K562 (cell line): ENCODE measurements around the gene MME. TPM values are rescaled to one million over a fixed set of nuclear protein-coding genes. Genes with fewer than 3 reads are reported as not detected.

Source experiments
- CEBPB ChIP-seq: fragments of 450-650 bp; IDR thresholded peaks from 2 replicates; pipeline ENCODE4 v1.6.1; 2016; ENCODE audit warnings: missing genetic modification characterization, missing compliant biosample characterization
- CREB3 ChIP-seq: fragments of 450-650 bp; conservative IDR thresholded peaks from 2 replicates; pipeline ENCODE4 v1.6.1; 2016; ENCODE audit warnings: missing genetic modification characterization, low read depth, mild to moderate bottlenecking, missing compliant biosample characterization, moderate library complexity
- DEAF1 ChIP-seq: fragments of 450-650 bp; formaldehyde crosslinking; IDR thresholded peaks from 2 replicates; pipeline ENCODE4 v1.4.0; 2020; ENCODE audit warnings: mild to moderate bottlenecking, moderate library complexity
- FOXJ2 ChIP-seq: fragments of 200-800 bp; sonication (Bioruptor generic); IDR thresholded peaks from 2 replicates; pipeline ENCODE4 v1.6.1; 2016; ENCODE audit warnings: missing genetic modification characterization, missing compliant biosample characterization
- GTF2E2 ChIP-seq: fragments of 200-800 bp; sonication (Bioruptor generic); IDR thresholded peaks from 2 replicates; pipeline ENCODE4 v1.6.1; 2016; ENCODE audit warnings: missing genetic modification characterization, missing compliant biosample characterization
- NR1H2 ChIP-seq: sonication (generic); formaldehyde crosslinking; IDR thresholded peaks from 2 replicates; pipeline ENCODE4 v1.4.0; 2020; ENCODE audit warnings: mild to moderate bottlenecking, missing genetic modification reagents
- SRSF1 ChIP-seq: fragments of 200-400 bp; formaldehyde crosslinking; IDR thresholded peaks from 2 replicates; pipeline ENCODE4 v1.6.1; 2017; ENCODE audit warnings: mild to moderate bottlenecking, low read depth, low read length, moderate library complexity
- ZBTB11 ChIP-seq, 3 experiments: fragments of 200-800 bp in 1 of 3; fragments of 250-450 bp in 1 of 3; fragments of 450-650 bp in 1 of 3; sonication (Bioruptor Pico) in 1 of 3; sonication (Bioruptor generic) in 1 of 3; formaldehyde crosslinking in 1 of 3; IDR thresholded peaks; 2 replicates each; pipeline versions ENCODE4 v1.6.1 to v1.8.0; 2016 to 2022; ENCODE audit warnings: mild to moderate bottlenecking in 2 of 3, missing genetic modification characterization in 2 of 3, missing compliant biosample characterization in 1 of 3, moderate library complexity in 1 of 3
- ZNF140 ChIP-seq: fragments of 250-450 bp; sonication (Bioruptor Pico); IDR thresholded peaks from 2 replicates; pipeline ENCODE4 v1.8.0; 2021; ENCODE audit warnings: moderate library complexity, mild to moderate bottlenecking, inconsistent platforms
- ZNF175 ChIP-seq: fragments of 200-800 bp; sonication (Bioruptor generic); IDR thresholded peaks from 2 replicates; pipeline ENCODE4 v1.6.1; 2016; ENCODE audit warnings: low read depth, mild to moderate bottlenecking, missing genetic modification characterization, missing compliant biosample characterization
- ZNF197 ChIP-seq: fragments of 200-800 bp; sonication (Bioruptor generic); IDR thresholded peaks from 2 replicates; pipeline ENCODE4 v1.6.1; 2016; ENCODE audit warnings: low read depth, missing genetic modification characterization, missing compliant biosample characterization
- ZNF584 ChIP-seq: fragments of 200-800 bp; sonication (Bioruptor generic); IDR thresholded peaks from 2 replicates; pipeline ENCODE4 v1.6.1; 2016; ENCODE audit warnings: low read depth, mild to moderate bottlenecking, missing genetic modification characterization, missing compliant biosample characterization
- polyA plus RNA-seq, 8 experiments: library from polyadenylated mRNA; depleted of rRNA in 4 of 8; stranded (reverse) in 5 of 8; unstranded in 3 of 8; fragments of >200 nt; fragmentation: Nextera tagmentation in 2 of 8; fragmentation: Illumina TruSeq in 1 of 8; extraction: Ambion mirVana in 2 of 8; extraction: Trizol in 1 of 8; gene quantifications; 2 replicates each; pipeline versions ENCODE4 v1.2.1 to v1.2.3, GENCODE V29; 2011 to 2014; ENCODE audit warnings: inconsistent platforms in 1 of 8, missing spikeins in 1 of 8
- total RNA-seq, 7 experiments: library from RNA; depleted of rRNA in 6 of 7; stranded (reverse); fragments of >200 nt in 6 of 7; fragmentation: Illumina TruSeq in 2 of 7; extraction: Trizol in 2 of 7; gene quantifications; 2 replicates each; pipeline versions ENCODE4 v1.2.1 to v1.2.3, GENCODE V29; 2011 to 2021; ENCODE audit warnings: low replicate concordance in 1 of 7
- TF ChIP-seq, protein P1 (sequence below): sonication (generic); formaldehyde crosslinking; IDR thresholded peaks from 2 replicates; pipeline ENCODE4 v1.9.0; 2022; ENCODE audit warnings: mild to moderate bottlenecking, missing genetic modification reagents
- TF ChIP-seq, protein P2 (sequence below): fragments of 250-450 bp; sonication (Bioruptor Pico); IDR thresholded peaks from 2 replicates; pipeline ENCODE4 v1.5.0; 2021; ENCODE audit warnings: mild to moderate bottlenecking, moderate library complexity
- TF ChIP-seq, protein P3 (sequence below): fragments of 450-650 bp; formaldehyde crosslinking; IDR thresholded peaks from 2 replicates; pipeline ENCODE4 v1.4.0; 2020; ENCODE audit warnings: mild to moderate bottlenecking, moderate library complexity

Gene MME
- total and polyA plus RNA-seq, 9 of the 15 experiments (the other 6 are each of a cell fraction or from before 2014, with no cell fraction given), result 0.80 to 8.6 (median 2.5) TPM

GRCh38 chr3:155038203-155038554, 41.9 kb upstream of the MME start (continued):
- TF ChIP-seq CEBPB (tag) (0 out of 2 replicates have a peak, but pooled peaks have one; percentile 42), DEAF1 (no peak), FOXJ2 (tag) (no peak), ZNF140 (CRISPR knock-in tag) (no peak), ZNF197 (peak; percentile 62; the same call in 1 of the 2 replicates), ZBTB11 (CRISPR knock-in tag; IDR thresholded peaks at IDR 0.05) (no peak), NR1H2 (CRISPR knock-in tag) (no peak), CREB3 (peak; percentile 69; the same call in 1 of the 2 replicates), GTF2E2 (no peak), ZNF584 (CRISPR knock-in tag) (no peak), SRSF1 (no peak), ZNF175 (CRISPR knock-in tag) (no peak)
- TF ChIP-seq, protein P1, sequence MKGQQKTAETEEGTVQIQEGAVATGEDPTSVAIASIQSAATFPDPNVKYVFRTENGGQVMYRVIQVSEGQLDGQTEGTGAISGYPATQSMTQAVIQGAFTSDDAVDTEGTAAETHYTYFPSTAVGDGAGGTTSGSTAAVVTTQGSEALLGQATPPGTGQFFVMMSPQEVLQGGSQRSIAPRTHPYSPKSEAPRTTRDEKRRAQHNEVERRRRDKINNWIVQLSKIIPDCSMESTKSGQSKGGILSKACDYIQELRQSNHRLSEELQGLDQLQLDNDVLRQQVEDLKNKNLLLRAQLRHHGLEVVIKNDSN (CRISPR knock-in tag), result no peak
- TF ChIP-seq, protein P2, sequence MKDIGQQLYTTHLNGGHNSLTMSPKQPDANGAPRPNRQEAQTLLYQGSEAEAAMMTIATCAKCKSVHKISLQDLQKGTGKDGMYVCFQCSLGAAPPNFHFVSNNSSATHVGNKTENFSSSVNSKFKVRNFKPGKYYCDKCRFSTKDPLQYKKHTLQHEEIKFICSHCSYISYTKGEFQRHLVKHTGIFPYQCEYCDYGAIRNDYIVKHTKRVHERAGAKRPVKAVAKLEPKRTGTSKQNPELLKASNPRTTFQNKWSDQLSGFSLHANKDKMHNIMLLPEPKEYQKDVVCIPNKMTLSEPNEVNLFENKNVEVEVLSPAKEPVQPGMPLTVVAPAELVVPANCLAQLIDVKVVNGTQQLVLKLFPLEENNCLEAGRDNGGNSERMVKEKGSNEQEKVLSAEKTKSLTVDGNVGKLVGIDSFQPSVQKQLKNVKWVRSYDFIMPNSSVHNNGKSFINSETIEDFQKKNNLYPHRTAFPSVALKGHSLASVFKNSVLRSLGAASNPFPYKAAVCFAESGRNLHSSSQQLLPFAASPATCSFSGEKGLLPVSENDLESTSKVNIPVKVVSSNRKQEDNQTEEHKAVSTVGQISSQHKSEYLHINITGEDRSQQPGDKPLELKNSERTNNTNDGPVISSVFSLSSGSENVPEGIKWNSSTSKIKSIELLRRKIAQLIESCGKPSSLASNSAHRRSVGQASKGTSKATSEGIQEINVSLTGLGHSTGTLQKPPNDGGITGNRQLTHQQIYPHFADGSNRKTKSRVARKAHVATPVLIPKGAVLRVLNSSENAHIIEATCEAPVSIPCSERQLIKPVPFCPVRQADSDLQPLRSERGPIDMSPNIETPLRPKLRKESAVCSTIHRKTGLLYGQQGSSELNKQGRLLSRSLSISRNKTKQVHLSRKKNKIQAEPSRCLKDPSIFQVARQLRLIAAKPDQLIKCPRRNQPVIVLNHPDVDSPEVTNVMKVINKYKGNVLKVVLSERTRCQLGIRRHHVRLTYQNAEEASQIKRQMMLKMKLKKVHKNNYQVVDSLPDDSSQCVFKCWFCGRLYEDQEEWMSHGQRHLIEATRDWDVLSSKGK (CRISPR knock-in tag), result no peak
- TF ChIP-seq, protein P3, sequence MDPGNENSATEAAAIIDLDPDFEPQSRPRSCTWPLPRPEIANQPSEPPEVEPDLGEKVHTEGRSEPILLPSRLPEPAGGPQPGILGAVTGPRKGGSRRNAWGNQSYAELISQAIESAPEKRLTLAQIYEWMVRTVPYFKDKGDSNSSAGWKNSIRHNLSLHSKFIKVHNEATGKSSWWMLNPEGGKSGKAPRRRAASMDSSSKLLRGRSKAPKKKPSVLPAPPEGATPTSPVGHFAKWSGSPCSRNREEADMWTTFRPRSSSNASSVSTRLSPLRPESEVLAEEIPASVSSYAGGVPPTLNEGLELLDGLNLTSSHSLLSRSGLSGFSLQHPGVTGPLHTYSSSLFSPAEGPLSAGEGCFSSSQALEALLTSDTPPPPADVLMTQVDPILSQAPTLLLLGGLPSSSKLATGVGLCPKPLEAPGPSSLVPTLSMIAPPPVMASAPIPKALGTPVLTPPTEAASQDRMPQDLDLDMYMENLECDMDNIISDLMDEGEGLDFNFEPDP (CRISPR knock-in tag), result no peak
